SK-N-SH treated with all-trans-retinoic acid at 6 μM for 48 hours (cell line): ENCODE data around the gene CBX7.
A peak's percentile ranks its signal among the peaks of the same experiment; 100 is the strongest.

Experiments used
- ATAC-seq: fragments of 200-7000 bp; cut with Tn5 transposase; 3 replicates; pipeline ENCODE4 v1.9.1; 2020; ENCODE audit warnings: mild to moderate bottlenecking, moderate library complexity
- ARNTL ChIP-seq: fragments of 450-650 bp; formaldehyde crosslinking; IDR thresholded peaks from 2 replicates; pipeline ENCODE4 v1.5.0; 2020; ENCODE audit warnings: low read depth, mild to moderate bottlenecking, moderate library complexity, borderline replicate concordance
- BACH2 ChIP-seq: fragments of 250-450 bp; sonication (Bioruptor Pico); IDR thresholded peaks from 2 replicates; pipeline ENCODE4 v1.9.0; 2021; ENCODE audit warnings: mild to moderate bottlenecking, borderline replicate concordance
- ESRRG ChIP-seq: fragments of 250-450 bp; sonication (Bioruptor Pico); IDR thresholded peaks from 2 replicates; pipeline ENCODE4 v1.6.1; 2021; ENCODE audit warnings: mild to moderate bottlenecking
- OSR1 ChIP-seq: fragments of 250-450 bp; sonication (Bioruptor Pico); IDR thresholded peaks from 2 replicates; pipeline ENCODE4 v1.8.0; 2022; ENCODE audit warnings: moderate library complexity, mild to moderate bottlenecking, inconsistent platforms
- PPARA ChIP-seq: fragments of 250-450 bp; sonication (Bioruptor Pico); IDR thresholded peaks from 2 replicates; pipeline ENCODE4 v1.5.0; 2020; ENCODE audit warnings: mild to moderate bottlenecking, borderline replicate concordance
- TOX ChIP-seq: fragments of 250-450 bp; sonication (Bioruptor Pico); IDR thresholded peaks from 2 replicates; pipeline ENCODE4 v1.8.0; 2021; ENCODE audit warnings: mild to moderate bottlenecking, moderate library complexity, borderline replicate concordance
- ZC3H10 ChIP-seq: fragments of 250-450 bp; sonication (Bioruptor Pico); IDR thresholded peaks from 2 replicates; pipeline ENCODE4 v1.5.1; 2021; ENCODE audit warnings: mild to moderate bottlenecking, moderate library complexity
- ZFP3 ChIP-seq: fragments of 250-450 bp; sonication (Bioruptor Pico); IDR thresholded peaks from 2 replicates; pipeline ENCODE4 v1.5.0; 2020; ENCODE audit warnings: mild to moderate bottlenecking, moderate library complexity
- ZFP30 ChIP-seq: fragments of 450-650 bp; formaldehyde crosslinking; IDR thresholded peaks from 2 replicates; pipeline ENCODE4 v1.5.0; 2022; ENCODE audit warnings: mild to moderate bottlenecking, moderate library complexity
- ZNF565 ChIP-seq: fragments of 450-650 bp; formaldehyde crosslinking; conservative IDR thresholded peaks from 2 replicates; pipeline ENCODE4 v1.5.0; 2020; ENCODE audit warnings: low read depth, mild to moderate bottlenecking, moderate library complexity
- ZNF8 ChIP-seq: fragments of 450-650 bp; formaldehyde crosslinking; IDR thresholded peaks from 2 replicates; pipeline ENCODE4 v1.5.0; 2020; ENCODE audit warnings: mild to moderate bottlenecking, moderate library complexity
- TF ChIP-seq, protein P1 (sequence below): fragments of 250-450 bp; sonication (Bioruptor Pico); IDR thresholded peaks from 2 replicates; pipeline ENCODE4 v1.8.0; 2021; ENCODE audit warnings: low read depth, mild to moderate bottlenecking, moderate library complexity, borderline replicate concordance
- TF ChIP-seq, protein P2 (sequence below): fragments of 250-450 bp; sonication (Bioruptor Pico); IDR thresholded peaks from 2 replicates; pipeline ENCODE4 v1.5.1; 2020; ENCODE audit warnings: low read depth, mild to moderate bottlenecking, moderate library complexity
- TF ChIP-seq, protein P3 (sequence below): fragments of 250-450 bp; sonication (Bioruptor Pico); IDR thresholded peaks from 2 replicates; pipeline ENCODE4 v1.8.0; 2020; ENCODE audit warnings: mild to moderate bottlenecking, moderate library complexity, borderline replicate concordance
- TF ChIP-seq, protein P4 (sequence below): fragments of 250-450 bp; sonication (Bioruptor Pico); IDR thresholded peaks from 2 replicates; pipeline ENCODE4 v1.5.0; 2020; ENCODE audit warnings: mild to moderate bottlenecking, moderate library complexity

Gene CBX7

DNA sequence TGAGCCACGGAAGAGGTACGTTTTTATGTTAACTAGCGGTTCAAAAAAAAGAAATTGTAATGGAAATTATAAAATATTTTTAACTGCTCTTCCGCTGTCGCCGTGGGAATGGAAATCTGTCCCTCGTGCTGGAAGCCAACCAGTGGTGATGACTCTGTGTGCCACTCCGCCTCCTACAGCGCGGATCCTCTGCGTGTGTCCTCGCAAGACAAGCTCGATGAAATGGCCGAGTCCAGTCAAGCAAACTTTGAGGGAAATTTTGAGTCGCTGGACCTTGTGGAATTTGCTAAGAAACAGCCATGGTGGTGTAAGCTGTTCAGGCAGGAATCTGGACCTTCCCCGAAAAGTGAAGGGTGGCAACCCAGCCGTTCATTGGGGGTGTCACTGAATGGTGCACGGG, 2.9 kb upstream of the CBX7 start:
- ATAC-seq, result no peak
- TF ChIP-seq ZNF565 (CRISPR knock-in tag) (no peak), ZC3H10 (no peak)

DNA sequence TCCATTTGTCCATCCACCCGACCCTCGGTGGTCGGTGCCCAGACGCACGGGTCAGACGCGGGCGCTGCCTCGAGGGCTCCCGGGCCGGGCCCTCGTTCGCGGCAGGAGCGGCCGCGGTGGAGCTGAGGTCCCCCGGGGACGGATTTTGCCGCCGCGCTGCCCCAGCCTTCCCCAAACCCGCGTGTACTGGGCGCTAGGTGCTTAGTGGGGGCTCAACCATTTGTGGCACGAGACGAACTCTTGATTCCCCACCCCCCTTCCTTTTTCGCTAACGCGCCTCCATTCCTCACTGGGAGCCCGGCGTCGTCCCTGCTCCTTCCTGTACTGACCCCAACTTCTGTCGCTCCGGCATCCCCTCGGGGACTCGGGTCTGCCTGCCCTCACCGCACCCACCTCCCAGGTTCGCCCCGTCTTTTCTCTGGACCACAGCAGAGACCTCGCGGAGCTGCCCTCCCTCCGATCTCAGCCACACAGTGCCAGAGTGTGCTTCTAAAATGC, 789 bp upstream of the CBX7 start:
- TF ChIP-seq ZFP30 (CRISPR knock-in tag), result no peak
- no peak for TF ChIP-seq TOX
- no peak for ATAC-seq

DNA sequence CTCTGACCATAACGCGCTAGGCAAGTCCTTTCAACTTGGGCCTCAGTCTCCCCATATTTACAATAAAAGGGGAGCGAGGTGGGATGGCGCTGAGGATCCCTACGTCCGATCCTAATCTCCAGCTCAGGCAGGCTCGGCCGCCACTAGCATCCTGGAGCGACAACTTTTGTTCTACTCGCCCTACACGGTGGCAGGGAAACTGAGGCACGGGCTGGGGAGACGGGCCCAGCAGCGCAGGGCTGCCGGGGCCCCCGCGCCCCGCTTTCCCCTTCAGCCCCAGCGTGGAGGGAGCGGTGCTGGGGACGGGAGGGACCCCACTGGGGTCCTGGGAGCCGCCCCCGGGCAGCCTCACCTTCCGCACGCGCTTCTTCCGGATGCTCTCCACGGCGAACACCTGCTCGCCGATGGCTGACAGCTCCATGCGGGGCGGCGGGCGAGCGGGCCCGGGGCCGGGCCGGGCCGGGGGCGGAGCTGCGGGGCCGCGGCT, 413 bp downstream of the CBX7 start:
- peak; percentile 38; the same call in 2 of the 3 replicates for ATAC-seq

DNA sequence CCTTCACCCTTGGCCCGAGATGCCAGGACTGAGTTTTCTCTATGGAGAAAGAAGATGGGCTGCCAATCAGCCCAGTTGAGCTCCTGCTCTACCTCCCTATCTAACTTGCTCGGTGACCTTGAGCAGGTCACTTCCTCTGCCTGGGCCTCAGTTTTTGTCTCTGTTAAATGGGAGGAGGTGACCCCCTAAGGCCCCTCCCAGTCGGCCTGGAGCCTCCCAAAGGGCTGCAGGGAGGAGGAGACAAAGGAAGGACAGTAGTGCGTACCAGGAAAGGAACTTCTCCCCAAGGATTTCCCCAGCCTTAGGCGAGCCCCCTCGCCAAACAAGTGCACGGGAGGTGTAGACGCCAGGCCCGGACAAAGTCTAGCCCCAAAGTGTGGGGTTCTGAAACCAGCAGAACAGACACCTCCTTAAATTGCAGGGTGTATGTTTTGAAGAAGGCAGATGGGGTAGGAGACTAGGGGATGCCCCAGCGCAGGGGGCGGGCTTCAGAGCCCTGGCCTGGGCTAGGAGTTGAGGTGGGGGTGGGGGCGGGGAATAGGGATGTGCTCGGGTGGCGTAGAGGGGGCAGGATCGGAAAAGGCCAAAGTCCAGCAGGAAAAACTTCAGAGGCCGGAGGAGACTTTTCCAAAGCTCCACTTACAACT, 1.0 kb downstream of the CBX7 start:
- TF ChIP-seq ZFP3 (CRISPR knock-in tag) (no peak), TOX (no peak), BACH2 (no peak)
- TF ChIP-seq, protein P1, sequence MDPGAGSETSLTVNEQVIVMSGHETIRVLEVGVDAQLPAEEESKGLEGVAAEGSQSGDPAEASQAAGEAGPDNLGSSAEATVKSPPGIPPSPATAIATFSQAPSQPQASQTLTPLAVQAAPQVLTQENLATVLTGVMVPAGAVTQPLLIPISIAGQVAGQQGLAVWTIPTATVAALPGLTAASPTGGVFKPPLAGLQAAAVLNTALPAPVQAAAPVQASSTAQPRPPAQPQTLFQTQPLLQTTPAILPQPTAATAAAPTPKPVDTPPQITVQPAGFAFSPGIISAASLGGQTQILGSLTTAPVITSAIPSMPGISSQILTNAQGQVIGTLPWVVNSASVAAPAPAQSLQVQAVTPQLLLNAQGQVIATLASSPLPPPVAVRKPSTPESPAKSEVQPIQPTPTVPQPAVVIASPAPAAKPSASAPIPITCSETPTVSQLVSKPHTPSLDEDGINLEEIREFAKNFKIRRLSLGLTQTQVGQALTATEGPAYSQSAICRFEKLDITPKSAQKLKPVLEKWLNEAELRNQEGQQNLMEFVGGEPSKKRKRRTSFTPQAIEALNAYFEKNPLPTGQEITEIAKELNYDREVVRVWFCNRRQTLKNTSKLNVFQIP (CRISPR knock-in tag), result no peak
- TF ChIP-seq, protein P2, sequence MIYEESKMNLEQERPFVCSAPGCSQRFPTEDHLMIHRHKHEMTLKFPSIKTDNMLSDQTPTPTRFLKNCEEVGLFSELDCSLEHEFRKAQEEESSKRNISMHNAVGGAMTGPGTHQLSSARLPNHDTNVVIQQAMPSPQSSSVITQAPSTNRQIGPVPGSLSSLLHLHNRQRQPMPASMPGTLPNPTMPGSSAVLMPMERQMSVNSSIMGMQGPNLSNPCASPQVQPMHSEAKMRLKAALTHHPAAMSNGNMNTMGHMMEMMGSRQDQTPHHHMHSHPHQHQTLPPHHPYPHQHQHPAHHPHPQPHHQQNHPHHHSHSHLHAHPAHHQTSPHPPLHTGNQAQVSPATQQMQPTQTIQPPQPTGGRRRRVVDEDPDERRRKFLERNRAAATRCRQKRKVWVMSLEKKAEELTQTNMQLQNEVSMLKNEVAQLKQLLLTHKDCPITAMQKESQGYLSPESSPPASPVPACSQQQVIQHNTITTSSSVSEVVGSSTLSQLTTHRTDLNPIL (CRISPR knock-in tag), result no peak
- ATAC-seq, result no peak

More for the DNA sequence above, 413 bp downstream of the CBX7 start:
- TF ChIP-seq ZNF565 (CRISPR knock-in tag), result no peak
- no peak for TF ChIP-seq ARNTL
- TF ChIP-seq, protein P2 (CRISPR knock-in tag), result no peak
- TF ChIP-seq, protein P3, sequence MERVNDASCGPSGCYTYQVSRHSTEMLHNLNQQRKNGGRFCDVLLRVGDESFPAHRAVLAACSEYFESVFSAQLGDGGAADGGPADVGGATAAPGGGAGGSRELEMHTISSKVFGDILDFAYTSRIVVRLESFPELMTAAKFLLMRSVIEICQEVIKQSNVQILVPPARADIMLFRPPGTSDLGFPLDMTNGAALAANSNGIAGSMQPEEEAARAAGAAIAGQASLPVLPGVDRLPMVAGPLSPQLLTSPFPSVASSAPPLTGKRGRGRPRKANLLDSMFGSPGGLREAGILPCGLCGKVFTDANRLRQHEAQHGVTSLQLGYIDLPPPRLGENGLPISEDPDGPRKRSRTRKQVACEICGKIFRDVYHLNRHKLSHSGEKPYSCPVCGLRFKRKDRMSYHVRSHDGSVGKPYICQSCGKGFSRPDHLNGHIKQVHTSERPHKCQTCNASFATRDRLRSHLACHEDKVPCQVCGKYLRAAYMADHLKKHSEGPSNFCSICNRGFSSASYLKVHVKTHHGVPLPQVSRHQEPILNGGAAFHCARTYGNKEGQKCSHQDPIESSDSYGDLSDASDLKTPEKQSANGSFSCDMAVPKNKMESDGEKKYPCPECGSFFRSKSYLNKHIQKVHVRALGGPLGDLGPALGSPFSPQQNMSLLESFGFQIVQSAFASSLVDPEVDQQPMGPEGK (CRISPR knock-in tag), result no peak
- TF ChIP-seq, all 23 proteins: peak for 0

DNA sequence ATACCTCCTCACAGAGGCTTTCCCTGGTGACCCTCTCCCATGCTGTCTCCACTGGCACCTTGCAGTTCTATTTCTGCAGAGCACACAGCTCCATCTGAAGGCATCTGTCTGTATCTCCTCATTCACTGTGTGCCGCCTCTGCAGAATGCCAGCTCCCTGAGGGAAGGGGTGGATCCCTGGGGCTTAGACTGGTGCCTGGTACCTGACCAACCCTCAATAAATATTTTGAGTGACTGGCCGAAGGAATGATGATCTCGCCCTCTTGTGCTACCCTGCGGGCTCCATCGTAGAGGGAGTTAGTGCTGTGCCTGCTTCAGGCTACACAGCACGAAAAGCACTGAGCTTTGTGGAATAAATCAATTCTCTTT, 1.6 kb downstream of the CBX7 start:
- no peak for ATAC-seq
- TF ChIP-seq ZNF8 (no peak), ESRRG (CRISPR knock-in tag) (no peak)
- TF ChIP-seq, all 23 proteins: peak for 0

DNA sequence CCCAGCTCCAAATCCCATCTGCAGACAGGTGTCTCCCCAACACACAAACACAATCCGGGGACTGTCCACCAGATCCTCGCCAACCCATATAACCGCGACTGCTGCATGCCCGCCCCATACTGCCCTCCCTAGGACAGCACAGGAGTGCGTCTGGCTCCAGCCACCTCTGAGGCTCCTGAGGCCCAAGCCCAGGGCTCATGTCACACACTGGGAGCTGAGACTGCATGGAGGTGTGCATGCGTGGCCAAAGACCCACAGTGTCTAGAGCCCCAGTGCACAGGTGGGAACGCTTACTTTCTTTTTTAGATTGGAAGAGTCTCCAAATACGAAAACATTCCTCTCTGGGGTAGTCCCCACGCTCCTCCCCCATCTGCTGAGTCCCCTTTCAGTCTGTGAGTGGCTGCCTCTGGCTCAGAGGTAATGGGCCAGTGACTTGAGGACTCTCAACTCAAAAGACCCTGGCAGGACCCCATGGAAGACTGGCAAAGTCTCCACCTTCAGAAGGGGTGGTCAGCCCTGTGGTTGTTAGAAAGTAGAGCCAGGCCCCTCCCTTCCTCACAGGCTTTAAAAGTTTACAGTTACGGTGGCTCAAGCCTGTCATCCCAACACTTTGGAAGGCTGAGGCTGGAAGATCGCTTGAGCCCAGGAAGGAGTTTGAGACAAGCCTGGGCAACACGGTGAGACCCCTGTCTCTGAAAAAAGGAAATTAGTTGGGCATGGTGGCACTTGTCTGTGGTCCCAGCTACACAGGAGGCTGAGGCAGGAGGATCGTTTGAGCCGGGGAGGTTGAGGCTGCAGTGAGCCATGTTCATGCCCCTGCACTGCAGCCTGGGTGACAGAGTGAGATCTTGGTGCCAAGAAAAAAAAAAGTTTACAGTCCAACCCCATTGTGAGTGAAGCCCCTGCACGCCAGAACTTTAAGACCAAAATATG, 2.3 kb downstream of the CBX7 start:
- ATAC-seq, result no peak
- TF ChIP-seq, protein P4, sequence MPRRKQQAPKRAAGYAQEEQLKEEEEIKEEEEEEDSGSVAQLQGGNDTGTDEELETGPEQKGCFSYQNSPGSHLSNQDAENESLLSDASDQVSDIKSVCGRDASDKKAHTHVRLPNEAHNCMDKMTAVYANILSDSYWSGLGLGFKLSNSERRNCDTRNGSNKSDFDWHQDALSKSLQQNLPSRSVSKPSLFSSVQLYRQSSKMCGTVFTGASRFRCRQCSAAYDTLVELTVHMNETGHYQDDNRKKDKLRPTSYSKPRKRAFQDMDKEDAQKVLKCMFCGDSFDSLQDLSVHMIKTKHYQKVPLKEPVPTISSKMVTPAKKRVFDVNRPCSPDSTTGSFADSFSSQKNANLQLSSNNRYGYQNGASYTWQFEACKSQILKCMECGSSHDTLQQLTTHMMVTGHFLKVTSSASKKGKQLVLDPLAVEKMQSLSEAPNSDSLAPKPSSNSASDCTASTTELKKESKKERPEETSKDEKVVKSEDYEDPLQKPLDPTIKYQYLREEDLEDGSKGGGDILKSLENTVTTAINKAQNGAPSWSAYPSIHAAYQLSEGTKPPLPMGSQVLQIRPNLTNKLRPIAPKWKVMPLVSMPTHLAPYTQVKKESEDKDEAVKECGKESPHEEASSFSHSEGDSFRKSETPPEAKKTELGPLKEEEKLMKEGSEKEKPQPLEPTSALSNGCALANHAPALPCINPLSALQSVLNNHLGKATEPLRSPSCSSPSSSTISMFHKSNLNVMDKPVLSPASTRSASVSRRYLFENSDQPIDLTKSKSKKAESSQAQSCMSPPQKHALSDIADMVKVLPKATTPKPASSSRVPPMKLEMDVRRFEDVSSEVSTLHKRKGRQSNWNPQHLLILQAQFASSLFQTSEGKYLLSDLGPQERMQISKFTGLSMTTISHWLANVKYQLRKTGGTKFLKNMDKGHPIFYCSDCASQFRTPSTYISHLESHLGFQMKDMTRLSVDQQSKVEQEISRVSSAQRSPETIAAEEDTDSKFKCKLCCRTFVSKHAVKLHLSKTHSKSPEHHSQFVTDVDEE (CRISPR knock-in tag), result no peak
- TF ChIP-seq, protein P1 (CRISPR knock-in tag), result no peak
- TF ChIP-seq ZNF565 (CRISPR knock-in tag), result no peak
- TF ChIP-seq, protein P3 (CRISPR knock-in tag), result no peak
- TF ChIP-seq OSR1 (CRISPR knock-in tag), result no peak
- no peak for TF ChIP-seq PPARA (CRISPR knock-in tag)
